Measurements from ENCODE around the gene KIF2A. TPM values are rescaled to one million over a fixed set of nuclear protein-coding genes. Genes with fewer than 3 reads are reported as not detected.

KIF2A gene
- total RNA-seq, 2 donors from 2014 or later = 11.6 to 14.8 TPM

DNA sequence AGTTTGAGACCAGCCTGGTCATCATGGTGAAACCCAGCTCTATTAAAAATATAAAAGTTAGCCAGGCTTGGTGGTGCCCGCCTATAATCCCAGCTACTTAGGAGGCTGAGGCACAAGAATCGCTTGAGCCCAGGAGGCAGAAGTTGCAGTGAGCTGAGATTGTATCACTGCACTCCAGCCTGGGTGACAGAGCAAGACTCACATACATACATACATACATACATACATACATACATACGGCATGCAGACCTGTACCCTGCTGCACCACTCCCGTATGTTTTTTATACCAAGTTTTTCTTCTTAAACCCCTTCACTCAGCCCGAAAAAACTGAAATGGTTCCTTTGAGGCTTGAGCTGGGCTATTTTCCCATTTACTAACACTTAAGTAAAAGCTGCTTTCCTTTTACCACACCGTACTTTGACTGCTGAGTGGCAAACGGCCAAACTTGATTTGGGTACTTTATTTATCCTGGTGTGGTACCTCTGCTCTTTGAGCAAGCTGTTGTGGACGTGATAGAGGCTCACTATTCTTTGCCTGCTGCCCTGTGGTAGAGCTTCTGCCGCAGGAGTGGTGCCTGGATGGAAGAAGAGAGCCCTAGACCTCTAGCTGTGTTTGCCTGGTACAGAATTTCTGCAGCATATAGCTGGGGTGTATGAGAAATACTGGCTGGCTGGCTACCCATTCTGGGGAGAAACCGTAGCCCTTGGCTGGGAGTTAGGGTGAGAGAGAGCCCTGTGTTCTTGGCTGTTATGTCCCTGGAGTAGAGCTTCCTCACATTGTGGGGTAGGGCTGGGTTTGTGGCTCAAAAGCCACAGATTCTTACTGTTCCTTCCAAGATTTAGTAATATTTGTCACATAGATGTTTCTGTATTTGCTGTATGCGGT, 126.0 kb downstream of the KIF2A start:
- ATAC-seq (peak; percentile 78 to 83), DNase-seq (peak; percentile 32)
- intact Hi-C loops (cut with DNase I) = no loop called here

DNA sequence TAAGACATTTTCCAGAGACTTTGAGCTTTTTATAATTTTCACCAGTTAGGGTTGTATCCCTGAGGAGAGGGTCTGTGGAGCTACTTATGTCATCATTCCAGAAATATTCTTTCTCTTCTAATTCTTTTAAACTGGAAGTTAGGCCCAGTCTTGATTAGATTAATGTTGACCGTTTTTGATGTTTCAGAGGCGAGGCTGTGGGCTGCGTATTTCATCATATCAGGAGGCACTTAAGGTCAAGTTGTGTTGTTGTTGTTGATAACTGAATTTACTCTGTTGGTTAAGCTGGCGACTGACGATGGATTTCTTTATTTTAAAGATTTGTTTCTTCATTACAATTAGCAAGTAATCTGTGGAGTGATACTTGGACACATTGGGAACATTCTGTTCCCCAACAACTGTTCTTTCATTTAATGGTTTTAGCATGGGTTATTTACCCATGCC, 126.6 kb downstream of the KIF2A start:
- ATAC-seq (peak; percentile 28 to 70), DNase-seq (no peak)
- intact Hi-C loops (cut with DNase I) = no loop called here

Other genes with a start within 250 kb of the KIF2A start
- 10 to 100 TPM; 17.6 to 23.5 TPM for gene DIMT1, start 97.7 kb downstream of the KIF2A start, total RNA-seq
- 10 to 100 TPM; 22.9 to 25.4 TPM for gene IPO11, start 106.6 kb downstream of the KIF2A start, total RNA-seq